Non-pigmented ciliary epithelial cell (primary cell): Measurements from ENCODE around the gene CLIP3.
A peak's percentile ranks its signal among the peaks of the same experiment; 100 is the strongest.
"Not testable (repeated sequence)": the region's sequence is repeated elsewhere in the genome, so short reads cannot be mapped to it uniquely, and the experiment has no call there.

Experiments
- DNase-seq: peaks from one replicate; pipeline ENCODE4 v3.0.0-alpha.2; 2010; ENCODE audit warnings: low read depth

Gene CLIP3

GRCh38 chr19:36008336-36008978 is 24.2 kb downstream of the CLIP3 start, which contains the start of gene SYNE4:
Gene SYNE4, minus strand, starts transcription at chr19:36008813. Its CDS starts 132 bp downstream, at chr19:36008681.
- DNase-seq = no peak

- DNase-seq = no peak
Measured at GRCh38 chr19:36006955-36007354, 25.7 kb downstream of the CLIP3 start.

- no peak for DNase-seq
Measured at GRCh38 chr19:36003284-36003683, 29.4 kb downstream of the CLIP3 start.

GRCh38 chr19:36001605-36002004 is 31.1 kb downstream of the CLIP3 start:
- DNase-seq = no peak

- no peak for DNase-seq
Measured at GRCh38 chr19:35996777-35997176, 35.9 kb downstream of the CLIP3 start.

GRCh38 chr19:35995048-35995993 is 37.4 kb downstream of the CLIP3 start, which contains the start of gene SDHAF1:
Gene SDHAF1, plus strand, starts transcription at chr19:35995188. Its CDS starts 87 bp downstream, at chr19:35995275.
- peak; percentile 36 for DNase-seq

GRCh38 chr19:35993923-35994598 is 38.6 kb downstream of the CLIP3 start:
- DNase-seq = no peak

GRCh38 chr19:35992907-35993765 is 39.5 kb downstream of the CLIP3 start:
- no peak for DNase-seq

GRCh38 chr19:35991731-35992450 is 40.8 kb downstream of the CLIP3 start:
- DNase-seq = no peak

- DNase-seq = no peak
Measured at GRCh38 chr19:35990771-35991730, 41.6 kb downstream of the CLIP3 start.

GRCh38 chr19:35990156-35990555 is 42.5 kb downstream of the CLIP3 start:
- DNase-seq = no peak

GRCh38 chr19:35988824-35989223 is 43.8 kb downstream of the CLIP3 start:
- DNase-seq = no peak

GRCh38 chr19:35987571-35987896 is 45.1 kb downstream of the CLIP3 start:
- no peak for DNase-seq

- DNase-seq = no peak
Measured at GRCh38 chr19:35986664-35987570, 45.8 kb downstream of the CLIP3 start.

GRCh38 chr19:35986111-35986510 is 46.6 kb downstream of the CLIP3 start:
- no peak for DNase-seq

- no peak for DNase-seq
Measured at GRCh38 chr19:35983177-35983576, 49.5 kb downstream of the CLIP3 start.

- not testable (repeated sequence) for DNase-seq
Measured at GRCh38 chr19:35980997-35981396, 51.7 kb downstream of the CLIP3 start.

- DNase-seq = no peak
Measured at GRCh38 chr19:35978832-35979365, 53.8 kb downstream of the CLIP3 start.
